GM19468 (cell line): ENCODE results near the gene SIAH3.
"Not testable (repeated sequence)": the region's sequence is repeated elsewhere in the genome, so short reads cannot be mapped to it uniquely, and the experiment has no call there.

Source experiments
- ATAC-seq: cut with Tn5 transposase; IDR thresholded peaks from one replicate; pipeline ENCODE4 v1.9.1; 2021; ENCODE audit warnings: mild to moderate bottlenecking, moderate library complexity, moderate number of reproducible peaks; ENCODE audit not compliant: unreplicated experiment; ENCODE audit errors: extremely low read depth

The SIAH3 gene, protein sequence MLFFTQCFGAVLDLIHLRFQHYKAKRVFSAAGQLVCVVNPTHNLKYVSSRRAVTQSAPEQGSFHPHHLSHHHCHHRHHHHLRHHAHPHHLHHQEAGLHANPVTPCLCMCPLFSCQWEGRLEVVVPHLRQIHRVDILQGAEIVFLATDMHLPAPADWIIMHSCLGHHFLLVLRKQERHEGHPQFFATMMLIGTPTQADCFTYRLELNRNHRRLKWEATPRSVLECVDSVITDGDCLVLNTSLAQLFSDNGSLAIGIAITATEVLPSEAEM

DNA sequence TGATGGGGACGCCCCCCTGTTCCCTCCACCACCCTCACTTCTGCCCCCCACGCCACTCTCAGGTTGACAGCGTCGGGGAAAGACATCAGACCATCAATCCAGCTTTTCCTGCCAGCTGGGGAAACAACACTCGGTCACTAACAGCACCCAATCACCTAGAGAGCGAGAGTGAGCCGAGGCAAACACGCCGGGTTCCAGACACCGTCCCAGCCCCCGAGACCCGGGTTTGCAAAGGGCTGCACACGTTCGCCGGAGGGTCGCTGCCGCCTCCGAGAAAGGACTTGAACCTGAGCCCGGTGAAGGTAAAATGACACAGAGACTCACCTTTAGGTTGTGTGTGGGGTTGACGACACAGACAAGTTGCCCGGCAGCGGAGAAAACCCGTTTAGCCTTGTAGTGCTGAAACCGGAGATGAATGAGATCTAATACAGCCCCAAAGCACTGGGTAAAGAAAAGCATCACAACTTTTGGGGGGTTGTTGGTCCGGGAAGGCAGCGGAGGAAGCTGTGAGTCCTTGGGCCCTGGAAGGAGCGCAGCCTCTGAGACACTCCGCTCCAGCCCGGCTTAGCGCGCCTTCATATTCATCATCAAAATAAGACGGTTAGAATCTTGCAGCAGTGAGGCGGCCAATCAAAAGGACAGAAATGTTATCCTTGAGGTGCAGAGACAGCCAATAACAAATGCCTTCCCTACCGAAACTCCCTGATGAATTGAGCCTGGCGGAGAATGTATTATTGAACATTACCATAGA is at the start of gene SIAH3:
Gene SIAH3, minus strand, starts transcription at position 583 of the 751 bp plus-strand sequence. Its CDS starts 124 bp downstream, at position 459.
- no peak for ATAC-seq

DNA sequence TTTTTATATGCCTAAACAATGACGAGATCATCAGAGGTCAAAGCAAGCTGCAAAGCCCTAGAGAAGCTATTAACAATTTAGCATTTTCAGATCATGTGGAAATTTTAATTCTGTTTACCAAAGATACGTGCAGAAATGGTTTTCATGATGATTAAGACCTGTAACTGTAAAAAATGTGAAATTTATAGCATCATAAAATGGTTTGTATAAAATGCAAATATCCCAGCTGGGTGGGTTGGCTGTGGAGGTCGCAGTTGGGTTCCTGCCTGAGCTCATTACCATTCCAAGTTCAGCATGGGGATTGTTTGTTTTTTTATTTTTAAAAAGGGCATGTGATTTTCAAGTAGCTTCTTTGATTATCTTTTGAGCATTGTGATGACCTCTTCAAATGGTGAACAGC is 47.9 kb upstream of the SIAH3 start:
- ATAC-seq: no peak

DNA sequence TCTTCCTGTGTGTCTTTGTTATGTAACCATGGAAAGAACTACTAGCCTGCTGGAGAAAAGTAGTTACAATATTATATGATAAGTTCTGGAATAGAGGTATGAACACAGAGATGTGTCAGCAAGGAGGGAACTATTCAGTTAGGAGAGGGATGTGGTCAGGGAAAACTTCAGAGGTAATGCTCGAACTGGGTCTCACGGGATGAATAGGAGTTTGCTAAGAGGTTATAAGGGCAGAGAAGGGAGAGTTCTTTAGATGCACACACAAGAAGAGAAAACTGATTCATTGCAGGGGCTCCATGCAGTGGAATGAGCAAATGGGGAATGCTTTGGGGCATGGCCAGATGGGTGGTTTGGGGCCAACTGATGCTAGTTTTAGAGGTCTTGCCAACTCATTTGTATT is 46.0 kb upstream of the SIAH3 start:
- ATAC-seq: no peak

DNA sequence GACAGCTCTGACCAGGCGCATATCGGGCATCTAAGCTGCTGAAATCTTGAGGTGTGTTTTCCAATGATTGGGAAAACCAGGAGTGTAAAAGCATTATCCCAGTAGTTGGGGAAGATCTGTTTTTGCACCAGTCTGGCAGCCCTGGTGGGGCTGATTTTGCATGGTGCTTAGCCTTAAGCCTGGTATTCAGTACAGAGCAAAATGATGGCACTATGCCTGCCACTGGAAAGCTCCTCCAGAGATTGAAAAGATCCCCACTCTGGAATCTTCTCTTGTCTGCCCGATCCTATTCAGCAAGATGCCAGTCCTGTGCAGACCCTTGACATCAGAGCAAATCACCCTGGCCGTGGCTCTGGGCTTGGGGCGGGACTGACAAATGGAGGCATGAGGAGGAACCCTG is 44.7 kb upstream of the SIAH3 start:
- ATAC-seq: no peak

DNA sequence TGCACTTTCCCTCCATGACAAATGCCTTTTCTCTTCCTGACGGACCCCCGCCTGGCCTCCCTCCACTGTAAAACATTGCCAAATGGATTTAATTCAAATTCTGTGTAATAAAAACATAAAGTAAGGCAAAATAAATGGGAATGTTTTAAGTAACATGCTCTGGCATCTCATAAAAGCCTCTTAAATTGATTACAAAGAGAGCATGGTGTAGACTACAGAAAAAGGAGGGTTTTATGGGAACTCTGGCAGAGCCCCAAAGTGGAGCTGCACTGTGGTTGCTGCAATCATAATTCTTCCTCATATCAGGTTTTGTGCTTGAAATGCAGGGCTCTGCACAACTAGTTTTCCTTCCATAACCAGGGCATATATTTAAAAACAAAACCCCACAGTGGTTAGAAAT is 44.3 kb upstream of the SIAH3 start:
- no peak for ATAC-seq

DNA sequence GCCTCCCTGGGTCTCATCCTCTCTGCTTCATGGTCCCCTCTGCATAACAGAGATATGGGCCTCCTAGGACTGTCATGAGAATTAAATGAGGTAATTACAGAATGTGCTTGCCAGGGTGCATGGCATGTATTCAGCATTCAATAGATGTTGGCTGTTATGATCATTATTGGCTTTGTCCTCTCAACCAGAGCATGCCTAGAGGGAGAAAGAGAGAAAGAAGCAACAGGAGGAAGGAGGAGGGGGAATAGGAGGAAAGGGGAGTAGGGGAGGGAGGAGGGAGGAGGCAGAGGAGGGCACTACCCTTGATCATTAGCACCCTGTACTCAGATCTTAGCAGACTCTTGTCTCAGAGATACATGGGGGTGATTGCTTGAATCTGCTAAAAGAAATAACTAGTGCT is 41.0 kb upstream of the SIAH3 start:
- no peak for ATAC-seq

DNA sequence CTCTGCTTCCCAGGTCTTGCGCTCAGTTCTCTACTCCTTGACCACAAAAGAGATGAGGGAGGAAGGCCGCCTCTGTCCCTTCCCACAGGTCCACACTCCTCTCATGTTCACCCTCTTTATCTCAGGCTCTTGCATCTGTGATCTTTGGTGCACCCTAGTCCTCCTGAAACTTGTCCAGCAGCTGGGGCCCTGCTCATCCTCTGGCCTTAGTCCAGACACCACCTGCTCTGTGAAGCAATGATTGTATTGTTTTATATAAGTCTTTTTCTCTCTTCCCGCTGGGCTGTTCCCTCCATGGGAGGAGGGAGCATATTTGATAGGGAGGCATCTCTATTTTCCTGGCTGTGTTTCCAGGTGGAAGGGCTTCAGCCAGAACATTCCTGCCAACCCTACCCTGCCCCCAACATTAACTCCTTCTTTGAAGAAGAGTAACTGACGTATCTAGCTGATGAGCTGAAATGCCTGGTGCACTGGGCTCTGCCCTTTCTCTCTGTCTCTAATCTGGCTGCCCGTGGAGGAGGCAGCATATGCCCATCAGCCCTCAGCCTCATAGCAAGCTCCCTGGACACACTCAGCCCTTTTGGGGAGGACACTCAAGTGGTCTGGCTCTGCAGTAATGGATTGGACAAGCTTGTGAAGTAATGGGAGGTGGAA is 38.2 kb upstream of the SIAH3 start:
- no peak for ATAC-seq

DNA sequence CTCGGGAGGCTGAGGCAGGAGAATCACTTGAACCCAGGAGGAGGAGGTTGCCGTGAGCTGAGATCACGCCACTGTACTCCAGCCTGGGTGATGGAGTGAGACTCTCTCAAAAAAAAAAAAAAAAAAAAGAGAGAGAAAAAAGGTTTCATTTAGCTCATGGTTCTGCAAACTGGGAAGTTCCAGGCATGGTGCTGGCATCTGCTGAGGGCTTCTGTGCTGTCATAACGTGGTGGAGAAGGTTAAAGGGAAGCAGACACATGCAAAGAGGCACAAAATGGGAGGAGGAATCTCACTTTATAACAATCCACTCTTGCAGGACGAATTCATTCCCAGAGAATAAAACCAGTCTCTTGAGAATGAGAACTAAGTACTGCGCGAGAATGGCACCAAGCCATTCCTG is 34.9 kb upstream of the SIAH3 start:
- no peak for ATAC-seq

DNA sequence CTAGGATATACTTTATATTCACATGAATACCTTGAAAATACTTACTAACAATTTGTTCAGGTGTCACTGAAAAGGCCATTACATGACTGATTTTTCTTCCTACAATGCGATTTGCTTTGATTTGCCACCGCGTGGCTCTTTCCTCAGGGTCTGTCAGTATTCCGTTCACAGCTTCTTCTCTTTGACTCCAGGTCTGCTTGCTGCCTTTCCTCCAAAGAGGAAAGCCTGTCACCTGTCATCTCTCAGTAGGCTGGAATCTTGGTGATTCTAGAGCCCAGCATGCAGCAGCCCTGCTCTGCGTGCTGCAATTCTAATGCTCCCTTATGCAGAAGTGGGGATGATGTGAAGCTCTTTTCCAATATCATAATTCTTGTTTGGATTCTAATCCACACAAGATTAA is 33.6 kb upstream of the SIAH3 start:
- no peak for ATAC-seq

DNA sequence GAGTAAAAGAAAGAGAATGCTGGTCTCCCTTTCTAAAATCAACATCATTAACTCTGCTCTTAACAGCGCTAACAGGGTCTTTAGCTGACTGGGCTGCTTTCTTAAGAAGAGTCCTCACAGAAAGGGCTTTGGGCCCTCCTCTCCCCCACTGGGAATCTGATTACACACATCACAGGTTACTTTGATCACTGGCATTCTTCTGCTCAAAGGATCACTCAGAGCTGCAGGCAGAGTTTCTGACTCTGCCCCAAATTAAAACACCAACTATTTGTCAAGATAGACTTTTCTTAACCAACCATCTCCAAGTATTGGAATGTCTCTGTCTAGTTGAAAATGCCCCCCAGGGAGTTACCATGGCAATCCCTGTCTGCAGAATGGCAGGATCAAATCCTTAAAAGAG is 31.1 kb upstream of the SIAH3 start:
- no peak for ATAC-seq

DNA sequence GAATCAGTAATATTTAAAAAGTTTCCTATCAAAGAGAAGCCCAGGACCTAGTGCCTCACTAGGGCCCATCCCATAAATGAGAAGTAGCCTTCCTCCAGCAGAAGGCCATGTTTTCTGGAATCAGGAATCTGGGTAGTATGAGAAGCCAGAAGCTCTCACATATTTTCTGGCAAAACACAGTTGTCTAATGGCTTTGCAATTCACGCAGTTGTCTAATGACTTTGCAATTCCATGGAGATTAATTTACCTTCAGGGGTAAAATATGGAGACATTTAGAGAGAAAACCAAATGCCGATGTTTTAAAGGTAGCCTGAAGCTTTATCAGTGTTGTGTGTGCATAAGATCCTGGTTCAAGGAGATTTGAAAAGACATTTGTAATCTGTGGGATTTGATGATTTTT is 29.8 kb upstream of the SIAH3 start:
- ATAC-seq: no peak

DNA sequence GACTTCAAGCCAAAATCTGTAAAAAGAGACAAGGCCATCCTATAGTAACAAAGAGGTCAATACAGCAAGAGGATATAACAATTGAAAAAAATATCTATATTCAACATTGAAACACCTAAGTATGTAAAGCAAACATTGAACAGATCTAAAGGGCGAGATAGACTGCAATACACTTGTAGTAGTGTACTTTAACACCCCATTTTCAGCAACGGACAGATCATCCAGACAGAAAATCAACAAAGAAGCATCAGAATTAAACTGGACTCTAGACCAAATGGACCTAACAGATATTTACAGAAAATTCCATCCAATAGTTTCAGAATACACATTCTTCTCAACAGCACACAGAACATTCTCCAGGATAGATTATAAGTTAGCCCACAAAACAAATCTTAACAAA is 28.7 kb upstream of the SIAH3 start:
- ATAC-seq: no peak

DNA sequence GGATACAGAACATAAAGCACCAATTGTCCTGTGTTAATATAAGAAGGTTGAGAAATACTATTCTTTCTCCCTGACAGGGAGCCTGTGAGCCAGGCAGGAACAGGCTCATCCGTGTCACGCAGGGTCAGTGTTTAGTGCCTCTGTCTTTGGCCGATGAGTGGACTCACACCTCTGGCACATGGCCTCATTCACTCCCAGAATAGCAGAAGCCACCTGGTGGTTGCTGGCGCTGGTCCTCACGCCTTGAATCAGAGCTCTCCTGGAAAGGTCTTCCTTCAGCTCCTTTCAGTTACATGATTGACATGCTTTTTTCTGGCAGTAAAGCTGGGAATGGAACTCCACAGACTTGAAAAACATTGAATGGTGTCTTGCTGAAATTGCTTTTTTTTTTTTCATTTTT is 28.1 kb upstream of the SIAH3 start:
- no peak for ATAC-seq

DNA sequence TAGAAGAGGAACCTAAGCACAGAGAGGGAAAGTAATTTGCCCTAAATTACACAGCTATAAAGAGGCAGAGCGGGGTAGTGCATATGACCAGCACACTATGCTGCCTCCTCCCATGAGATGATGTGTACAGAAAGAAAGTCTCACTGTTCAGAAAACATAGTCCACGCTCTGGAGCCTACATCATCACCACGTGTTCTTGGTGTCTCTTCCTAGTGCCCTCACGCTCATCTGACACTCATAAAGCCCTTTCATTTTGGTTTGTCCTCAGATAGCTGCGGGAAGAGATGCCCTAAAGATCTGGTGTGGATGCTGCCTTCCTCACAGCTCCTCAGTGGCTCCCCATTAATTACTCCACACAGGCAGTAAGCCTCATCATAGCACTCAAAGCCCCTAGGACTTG is 27.4 kb upstream of the SIAH3 start:
- no peak for ATAC-seq

DNA sequence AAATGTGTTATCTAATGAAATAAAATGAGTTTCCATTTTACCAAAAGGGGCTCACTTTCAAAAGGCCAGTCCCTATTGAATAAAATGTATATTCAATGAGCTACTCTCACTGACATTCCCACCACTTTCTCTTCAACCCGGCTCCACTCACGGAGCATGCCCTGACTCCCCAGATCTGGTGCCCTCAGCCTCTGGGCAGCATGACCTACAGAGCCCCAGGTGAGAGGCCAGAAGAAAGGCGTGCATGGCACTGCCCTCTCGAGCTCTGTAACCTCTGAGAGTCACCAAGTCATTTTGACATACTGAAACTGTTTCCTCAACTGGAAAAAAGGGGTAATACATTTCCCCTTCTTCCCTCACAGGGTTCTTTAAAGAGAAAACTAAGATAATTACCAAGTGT is 25.2 kb upstream of the SIAH3 start:
- no peak for ATAC-seq

DNA sequence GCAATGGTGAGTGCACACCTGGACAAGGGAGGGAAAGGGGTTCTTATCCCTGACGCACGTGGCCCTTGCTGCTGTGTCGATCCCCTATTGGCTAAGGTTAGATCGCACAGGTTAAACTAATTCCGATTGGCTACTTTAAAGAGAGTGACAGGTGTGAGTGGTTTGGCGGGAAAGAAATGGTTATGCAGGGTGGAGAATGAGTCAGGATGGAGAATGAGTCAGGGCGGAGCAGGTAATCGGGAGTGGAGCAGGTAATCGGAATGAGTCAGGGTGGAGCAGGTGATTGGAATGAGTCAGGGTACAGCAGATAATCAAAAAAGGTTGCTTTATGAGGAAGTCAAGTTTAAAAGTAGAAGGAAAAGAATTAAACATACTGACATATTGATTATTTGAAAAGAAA is 24.4 kb upstream of the SIAH3 start:
- ATAC-seq: no peak

DNA sequence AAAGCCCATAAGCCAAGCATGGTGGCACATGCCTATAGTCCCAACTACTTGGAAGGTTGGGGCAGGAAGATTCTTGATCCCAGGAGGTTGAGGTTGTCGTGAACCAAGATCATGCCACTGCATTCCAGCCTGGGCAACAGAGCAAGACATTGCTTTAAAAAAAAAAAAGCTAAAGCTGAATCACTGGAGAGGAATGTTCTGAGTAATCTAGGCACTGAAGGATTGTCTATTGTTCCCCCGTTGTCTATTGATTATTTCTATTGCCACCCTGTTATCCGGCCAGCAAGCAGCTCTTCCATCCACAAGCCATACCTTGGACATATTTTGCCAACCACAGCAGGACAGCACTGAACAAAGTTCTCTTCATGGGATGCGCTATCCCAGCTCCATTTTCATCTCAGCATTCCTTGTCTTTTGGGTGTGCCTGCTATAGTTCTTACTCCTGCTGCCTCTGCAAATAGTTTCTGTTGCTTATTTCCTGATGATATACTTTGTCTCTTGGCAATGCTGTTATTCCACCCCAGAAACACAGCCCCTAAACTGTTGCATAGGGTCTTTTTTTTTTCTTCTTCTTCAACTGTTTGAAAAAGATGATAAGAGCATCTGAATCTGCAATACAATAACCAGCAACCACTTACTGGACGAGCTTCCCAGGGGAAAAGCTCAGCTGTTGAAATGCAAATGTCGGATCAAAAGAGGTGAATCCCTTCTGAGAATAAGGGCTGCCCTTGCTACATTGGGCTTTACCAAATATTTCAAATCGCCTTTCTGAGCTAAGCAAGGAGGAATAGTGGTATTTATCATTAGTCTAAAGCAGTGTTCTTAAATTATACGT is 22.2 kb upstream of the SIAH3 start:
- ATAC-seq: no peak

DNA sequence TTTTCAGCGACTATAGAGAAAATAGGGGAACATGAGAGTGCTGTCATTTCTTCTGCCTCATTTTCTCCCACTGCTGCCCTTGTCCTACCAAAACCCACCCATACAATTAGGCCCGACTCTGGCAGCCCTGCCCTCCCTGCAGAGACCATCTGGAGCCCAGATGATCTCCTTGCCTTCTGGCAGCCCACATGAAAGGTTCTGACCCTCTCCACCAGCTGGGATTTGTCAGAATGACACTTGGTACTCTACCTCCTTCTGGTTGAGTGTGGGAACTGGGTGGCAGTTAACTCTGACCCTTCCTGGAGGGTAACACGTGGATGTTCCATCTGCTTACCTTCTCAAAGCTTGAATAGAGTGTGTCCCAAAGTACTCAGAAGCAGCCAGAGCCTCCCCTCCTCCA is 21.0 kb upstream of the SIAH3 start:
- no peak for ATAC-seq

DNA sequence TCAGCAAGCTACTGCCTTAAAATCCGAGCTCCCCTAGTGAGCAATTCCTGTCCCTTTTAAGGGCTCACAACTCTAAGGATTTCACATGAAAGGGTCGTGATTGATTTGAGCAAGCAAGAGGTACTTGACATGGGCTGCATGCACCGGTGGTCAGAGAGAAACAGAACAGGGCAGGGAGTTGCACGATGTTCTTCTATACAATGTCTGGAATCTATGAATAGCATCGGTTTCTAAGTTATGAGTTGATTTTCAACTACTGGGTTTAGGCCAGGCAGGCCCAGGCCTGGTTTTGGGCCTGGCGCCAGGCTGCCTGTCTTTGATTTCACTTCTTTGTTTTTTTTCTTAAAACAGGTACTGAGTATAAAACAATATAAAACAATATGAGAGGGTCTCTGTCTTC is 19.6 kb upstream of the SIAH3 start:
- ATAC-seq: not testable (repeated sequence)

DNA sequence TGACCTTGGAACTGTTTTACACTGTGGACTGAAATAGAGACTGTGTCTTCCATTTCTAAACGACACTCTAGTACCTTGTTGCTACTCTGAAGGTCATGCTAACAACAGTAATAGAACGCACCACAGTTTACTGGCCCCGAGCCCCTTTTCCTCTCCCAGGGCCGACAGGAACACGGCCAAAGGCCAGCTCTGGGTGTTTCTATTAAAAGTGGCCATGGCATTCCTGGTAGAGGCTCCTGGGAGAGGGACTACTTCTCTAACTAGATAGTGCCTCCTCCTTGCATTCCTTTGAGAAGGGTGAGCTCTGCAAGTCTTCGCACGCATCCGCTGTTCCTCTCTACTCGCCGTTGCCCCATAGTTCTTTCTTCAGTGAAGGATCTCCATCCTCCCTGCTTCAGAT is 18.7 kb upstream of the SIAH3 start:
- no peak for ATAC-seq

DNA sequence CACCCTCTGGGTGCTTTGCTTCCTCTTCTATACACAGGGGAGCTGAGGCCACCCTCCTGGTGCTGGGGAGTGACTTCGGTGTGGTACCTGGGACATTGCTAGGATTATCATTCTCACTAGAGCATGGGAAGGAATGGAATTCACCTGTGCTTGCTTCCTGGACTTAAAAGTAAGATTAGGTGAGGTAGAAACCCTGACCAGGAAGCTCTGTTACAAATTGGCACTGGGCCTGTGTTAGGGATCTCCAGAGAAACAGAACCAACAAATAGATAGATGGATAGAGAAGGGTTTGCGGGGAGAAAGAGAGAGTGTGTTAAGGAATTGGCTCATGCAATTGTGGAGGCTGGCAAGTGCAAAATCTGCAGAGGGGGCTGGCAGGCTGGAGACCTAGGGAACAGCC is 13.9 kb upstream of the SIAH3 start:
- ATAC-seq: no peak
